ENCODE results near the gene TMEM198. TPM values are rescaled to one million over a fixed set of nuclear protein-coding genes. Genes with fewer than 3 reads are reported as not detected.
A peak's percentile ranks its signal among the peaks of the same experiment; 100 is the strongest.

TMEM198 gene
- total and polyA plus RNA-seq, 4 donors = 1.3 to 7.1 (median 4.3) TPM

DNA sequence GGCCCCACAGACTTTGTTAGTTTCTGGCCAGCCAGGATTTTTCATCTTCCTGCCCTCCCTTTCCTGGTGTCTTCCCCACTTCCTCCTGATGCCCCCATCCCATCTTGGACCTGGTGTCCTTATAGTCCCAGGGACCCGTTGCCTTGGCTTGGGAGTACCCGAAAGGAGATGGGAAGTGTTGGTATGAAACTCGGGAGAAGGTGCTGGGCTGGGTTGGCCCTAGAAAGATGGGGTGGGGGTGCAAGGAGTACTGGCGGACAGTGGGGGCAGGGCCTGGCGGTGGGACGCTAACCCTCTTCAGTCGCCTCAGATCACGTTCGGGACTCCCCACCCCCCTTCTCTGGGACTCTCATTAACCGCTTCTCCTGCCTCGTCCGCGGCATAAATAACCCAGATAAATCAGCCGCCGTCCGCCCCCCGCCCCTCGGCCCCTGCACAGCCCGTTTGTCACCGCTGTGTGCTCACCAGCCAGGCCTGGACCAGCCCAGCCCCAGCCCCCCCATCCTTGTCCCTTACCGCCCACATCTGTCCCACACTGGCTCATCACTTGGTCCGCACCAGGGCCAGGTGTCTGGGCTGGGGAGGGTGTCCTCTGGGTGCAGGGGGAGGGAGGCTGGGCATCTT, 33.2 kb upstream of the TMEM198 start:
- H3K36me3 ChIP-seq (ENCODE audit: control insufficient read depth in 4 of 4, insufficient read depth in 4 of 4, low read length in 4 of 4) = peaks cover 0 to 18% (median 2%) of the 10 kb centered on the region in 4 donors
- TF ChIP-seq, protein P1, sequence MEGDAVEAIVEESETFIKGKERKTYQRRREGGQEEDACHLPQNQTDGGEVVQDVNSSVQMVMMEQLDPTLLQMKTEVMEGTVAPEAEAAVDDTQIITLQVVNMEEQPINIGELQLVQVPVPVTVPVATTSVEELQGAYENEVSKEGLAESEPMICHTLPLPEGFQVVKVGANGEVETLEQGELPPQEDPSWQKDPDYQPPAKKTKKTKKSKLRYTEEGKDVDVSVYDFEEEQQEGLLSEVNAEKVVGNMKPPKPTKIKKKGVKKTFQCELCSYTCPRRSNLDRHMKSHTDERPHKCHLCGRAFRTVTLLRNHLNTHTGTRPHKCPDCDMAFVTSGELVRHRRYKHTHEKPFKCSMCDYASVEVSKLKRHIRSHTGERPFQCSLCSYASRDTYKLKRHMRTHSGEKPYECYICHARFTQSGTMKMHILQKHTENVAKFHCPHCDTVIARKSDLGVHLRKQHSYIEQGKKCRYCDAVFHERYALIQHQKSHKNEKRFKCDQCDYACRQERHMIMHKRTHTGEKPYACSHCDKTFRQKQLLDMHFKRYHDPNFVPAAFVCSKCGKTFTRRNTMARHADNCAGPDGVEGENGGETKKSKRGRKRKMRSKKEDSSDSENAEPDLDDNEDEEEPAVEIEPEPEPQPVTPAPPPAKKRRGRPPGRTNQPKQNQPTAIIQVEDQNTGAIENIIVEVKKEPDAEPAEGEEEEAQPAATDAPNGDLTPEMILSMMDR (IDR thresholded peaks at IDR 0.05; ENCODE audit: control extremely low read depth, extremely low read depth) = no peak
- H3K27ac ChIP-seq (ENCODE audit: low read depth in 1 of 2, low read length in 1 of 2) = no peak overlapping the region
- no peak overlapping the region for H3K9ac ChIP-seq (ENCODE audit: insufficient read depth in 1 of 2, low read length in 2 of 2)
- WGBS, 2 donors = 17 to 22% methylated on average over 22 of the region's 22 CpGs
- ATAC-seq (ENCODE audit: insufficient read depth, low FRiP score) = no peak
- no peak overlapping the region for H3K4me3 ChIP-seq
- no peak for DNase-seq
- H3K4me1 ChIP-seq (ENCODE audit: control insufficient read depth in 5 of 5, insufficient read depth in 5 of 5, low read length in 5 of 5) = peaks cover 0 to 65% (median 2%) of the 10 kb centered on the region in 5 donors
- H3K9me3 ChIP-seq (ENCODE audit: control insufficient read depth in 4 of 4, insufficient read depth in 3 of 4, low read length in 3 of 4) = peaks cover 0 to 6% (median 0%) of the 10 kb centered on the region in 4 donors
- peaks cover 0 to 21% (median 21%) of the 10 kb centered on the region in 3 donors for H3K27me3 ChIP-seq (ENCODE audit: control insufficient read depth in 3 of 3, insufficient read depth in 3 of 3, low read length in 2 of 3)

DNA sequence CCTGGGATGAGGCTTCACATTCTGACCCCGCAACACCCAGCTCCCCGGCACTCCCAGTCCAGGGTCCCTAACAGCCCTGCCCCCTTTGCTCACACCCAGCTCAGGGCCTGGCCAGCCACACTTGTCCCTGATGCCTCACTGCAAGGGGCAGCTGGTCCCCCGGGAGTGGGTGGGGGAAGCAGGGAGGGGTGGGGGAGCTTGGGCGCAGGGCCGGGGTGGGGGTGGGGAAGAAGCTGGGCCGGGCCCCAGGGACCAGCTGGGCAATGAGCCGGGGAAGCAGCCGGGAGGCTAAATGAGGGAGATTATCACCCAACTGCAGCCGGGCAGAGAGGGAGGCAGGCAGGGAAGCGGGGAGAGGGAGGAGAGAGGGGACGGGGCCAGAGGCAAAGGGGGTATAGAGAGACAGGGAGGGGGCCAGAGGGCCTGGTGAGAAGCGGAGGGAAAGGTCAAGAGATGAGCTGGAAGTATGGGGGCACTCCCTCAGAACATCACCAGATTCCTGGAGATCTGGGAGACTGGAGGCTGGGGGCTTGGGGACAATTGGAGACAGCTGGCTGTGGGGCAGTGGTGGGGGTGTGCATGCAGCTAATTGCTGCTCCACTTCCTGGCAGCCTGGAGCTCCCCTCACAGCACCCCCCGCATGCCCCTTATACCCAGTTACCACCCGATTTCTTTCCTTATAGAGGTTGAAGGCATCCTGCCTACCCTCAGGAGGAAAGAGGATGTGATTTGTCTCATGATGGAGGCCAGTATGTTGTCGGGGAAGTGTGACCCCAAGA, 32.1 kb upstream of the TMEM198 start:
- H3K9ac ChIP-seq (ENCODE audit: insufficient read depth in 1 of 2, low read length in 2 of 2) = no peak overlapping the region
- peaks cover 0 to 65% (median 2%) of the 10 kb centered on the region in 5 donors for H3K4me1 ChIP-seq (ENCODE audit: control insufficient read depth in 5 of 5, insufficient read depth in 5 of 5, low read length in 5 of 5)
- H3K27me3 ChIP-seq (ENCODE audit: control insufficient read depth in 3 of 3, insufficient read depth in 3 of 3, low read length in 2 of 3) = peaks cover 0 to 32% (median 26%) of the 10 kb centered on the region in 3 donors
- ATAC-seq (ENCODE audit: insufficient read depth, low FRiP score) (no peak), DNase-seq (peak in 1 of 3 donors; percentile 39)
- TF ChIP-seq, protein P1 (IDR thresholded peaks at IDR 0.05; ENCODE audit: control extremely low read depth, extremely low read depth) = no peak
- H3K36me3 ChIP-seq (ENCODE audit: control insufficient read depth in 4 of 4, insufficient read depth in 4 of 4, low read length in 4 of 4) = peaks cover 0 to 8% (median 0%) of the 10 kb centered on the region in 4 donors
- WGBS, 2 donors = 17 to 32% methylated on average over 12 to 15 of the region's 15 CpGs
- no peak overlapping the region for H3K4me3 ChIP-seq
- peaks cover 0 to 6% (median 0%) of the 10 kb centered on the region in 4 donors for H3K9me3 ChIP-seq (ENCODE audit: control insufficient read depth in 4 of 4, insufficient read depth in 3 of 4, low read length in 3 of 4)
- H3K27ac ChIP-seq (ENCODE audit: low read depth in 1 of 2, low read length in 1 of 2) = no peak overlapping the region

- Histone ChIP-seq H3K27ac (ENCODE audit: low read depth in 1 of 2, low read length in 1 of 2) (no peak overlapping the region), H3K9me3 (ENCODE audit: control insufficient read depth in 4 of 4, insufficient read depth in 3 of 4, low read length in 3 of 4) (peaks cover 0 to 3% (median 0%) of the 10 kb centered on the region in 4 donors), H3K9ac (ENCODE audit: insufficient read depth in 1 of 2, low read length in 2 of 2) (no peak overlapping the region), H3K27me3 (ENCODE audit: control insufficient read depth in 3 of 3, insufficient read depth in 3 of 3, low read length in 2 of 3) (peaks cover 0 to 39% (median 28%) of the 10 kb centered on the region in 3 donors), H3K4me3 (no peak overlapping the region), H3K4me1 (ENCODE audit: control insufficient read depth in 5 of 5, insufficient read depth in 5 of 5, low read length in 5 of 5) (peaks cover 0 to 59% (median 2%) of the 10 kb centered on the region in 5 donors), H3K36me3 (ENCODE audit: control insufficient read depth in 4 of 4, insufficient read depth in 4 of 4, low read length in 4 of 4) (no peaks in the 10 kb centered on the region)
- DNase-seq (no peak), ATAC-seq (ENCODE audit: insufficient read depth, low FRiP score) (no peak)
- TF ChIP-seq, protein P1 (IDR thresholded peaks at IDR 0.05; ENCODE audit: control extremely low read depth, extremely low read depth) = no peak
- WGBS, 2 donors = 16 to 18% methylated on average over 15 to 16 of the region's 16 CpGs
Observed at GRCh38 chr2:219512524-219513216, 31.2 kb upstream of the TMEM198 start.

Measured in lung (tissue), 12 donors.